LNCAP (cell line): Measurements from ENCODE around the gene CD3E.

Source experiments
- CTCF ChIP-seq: fragments of 450-650 bp; IDR thresholded peaks from 2 replicates; pipeline ENCODE4 v1.5.1; 2017; ENCODE audit warnings: mild to moderate bottlenecking

Gene CD3E

GRCh38 chr11:118343248-118343647, 38.7 kb downstream of the CD3E start:
- no peak for TF ChIP-seq CTCF

DNA sequence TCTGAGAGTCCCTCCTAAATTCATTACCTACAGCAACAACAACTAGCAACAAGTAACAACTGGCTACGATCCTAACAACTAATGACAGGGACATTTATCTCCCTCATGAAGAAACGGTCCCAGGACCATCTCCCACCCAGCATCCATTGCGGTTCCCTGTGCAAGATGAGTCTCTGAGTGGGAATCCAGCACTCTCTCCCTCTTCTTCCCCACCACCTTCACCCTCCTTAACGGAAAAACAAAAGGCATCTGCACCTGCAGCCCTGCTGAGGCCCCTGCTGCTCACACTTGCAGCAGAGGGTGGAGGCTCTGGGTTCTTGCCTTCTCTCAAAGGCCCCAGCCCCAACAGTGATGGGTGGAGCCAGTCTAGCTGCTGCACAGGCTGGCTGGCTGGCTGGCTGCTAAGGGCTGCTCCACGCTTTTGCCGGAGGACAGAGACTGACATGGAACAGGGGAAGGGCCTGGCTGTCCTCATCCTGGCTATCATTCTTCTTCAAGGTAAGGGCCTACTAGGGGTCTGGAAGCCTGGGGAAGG, 39.5 kb downstream of the CD3E start, which contains the start of gene CD3G:
Gene CD3G (plus strand): TSS at position 364 of the 535 bp plus-strand sequence. CDS start 80 bp downstream, at position 444.
- TF ChIP-seq CTCF = no peak

- TF ChIP-seq CTCF = no peak
Observed at GRCh38 chr11:118349475-118349874, 44.9 kb downstream of the CD3E start.

GRCh38 chr11:118353084-118353710, 48.7 kb downstream of the CD3E start:
- peak; percentile 57 for TF ChIP-seq CTCF

GRCh38 chr11:118358071-118358470, 53.5 kb downstream of the CD3E start:
- TF ChIP-seq CTCF = no peak

DNA sequence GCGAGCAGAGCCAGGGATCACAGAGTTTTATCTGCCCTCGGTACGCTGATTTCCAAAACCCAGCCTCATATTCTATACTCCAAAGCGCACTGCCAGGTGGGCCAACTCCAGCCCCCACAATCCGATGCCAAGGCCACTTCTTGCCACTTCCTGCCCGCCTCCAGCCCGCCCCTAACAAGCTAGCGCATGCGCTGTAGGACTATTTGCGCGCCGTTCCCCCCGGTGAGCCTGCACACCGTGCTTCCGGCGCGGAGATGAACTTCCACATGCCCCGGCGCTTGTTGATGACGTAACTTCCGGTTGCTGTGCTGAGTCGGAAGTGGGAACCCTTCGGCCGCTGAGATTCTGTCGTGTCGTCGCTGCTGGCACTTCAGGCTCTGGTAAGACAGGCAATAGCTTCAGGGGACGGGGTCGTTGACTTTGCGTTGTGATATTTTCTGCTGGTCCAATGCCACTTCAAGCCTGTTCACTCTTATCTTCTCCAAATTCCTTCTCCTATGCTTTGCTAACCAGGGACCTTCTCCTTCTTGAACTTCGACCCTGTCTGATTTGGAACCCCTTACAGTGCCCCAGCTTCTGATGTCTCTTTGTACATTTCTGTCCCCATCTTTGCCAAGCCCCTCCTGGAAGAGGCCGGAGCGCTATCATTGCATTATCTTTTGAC, 54.9 kb downstream of the CD3E start, which contains the start of gene UBE4A:
Gene UBE4A (plus strand): TSS at position 306 of the 664 bp plus-strand sequence. CDS start 5,481 bp downstream, outside the sequence.
- TF ChIP-seq CTCF = no peak

GRCh38 chr11:118364956-118365615, 60.6 kb downstream of the CD3E start:
- no peak for TF ChIP-seq CTCF
